ENCODE results near the gene FAM174B.

Gene FAM174B

GRCh38 chr15:92643849-92644815, 11.4 kb downstream of the FAM174B start:
- no peak overlapping the region for H3K4me3 ChIP-seq (ENCODE audit: low read depth, low read length)
- TF ChIP-seq CTCF (IDR thresholded peaks at IDR 0.05; ENCODE audit: low read depth, low read length), result no peak

DNA sequence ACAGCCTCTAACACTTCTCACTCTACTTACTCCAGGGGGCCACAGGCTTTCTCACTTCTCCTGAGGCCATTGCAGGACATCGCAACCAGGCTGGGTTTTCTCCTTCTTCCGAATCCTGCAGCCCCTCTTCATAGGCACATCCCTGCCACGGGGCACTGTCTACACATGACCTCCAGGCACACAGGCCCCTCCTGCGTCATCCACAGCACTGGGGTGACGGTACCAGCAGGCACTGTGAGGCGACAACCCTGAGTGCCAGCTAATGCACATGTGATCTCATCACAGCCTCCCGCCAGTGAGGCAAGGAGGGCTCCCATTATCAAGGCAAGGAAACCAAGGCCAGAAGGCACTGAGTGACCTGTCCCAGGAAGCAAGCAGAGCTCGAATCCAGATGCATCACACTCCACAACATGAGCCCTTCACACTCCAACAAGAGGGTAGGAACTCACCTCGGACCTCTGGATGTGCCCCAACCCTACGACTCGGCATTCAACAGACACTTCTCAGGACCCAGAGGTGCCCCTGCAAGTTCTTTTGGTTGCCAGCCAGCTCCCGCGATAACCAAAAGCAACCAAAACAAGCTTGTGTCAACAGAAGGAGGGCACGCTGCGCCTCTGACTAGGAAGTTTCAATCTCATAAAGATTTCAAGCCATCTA, 16.7 kb downstream of the FAM174B start:
- TF ChIP-seq CTCF (IDR thresholded peaks at IDR 0.05; ENCODE audit: low read depth, low read length), result no peak
- no peak overlapping the region for H3K4me3 ChIP-seq (ENCODE audit: low read depth, low read length)

- H3K4me3 ChIP-seq (ENCODE audit: low read depth, low read length), result no peak overlapping the region
- no peak for TF ChIP-seq CTCF (IDR thresholded peaks at IDR 0.05; ENCODE audit: low read depth, low read length)
Observed at GRCh38 chr15:92638291-92638708, 17.3 kb downstream of the FAM174B start.

DNA sequence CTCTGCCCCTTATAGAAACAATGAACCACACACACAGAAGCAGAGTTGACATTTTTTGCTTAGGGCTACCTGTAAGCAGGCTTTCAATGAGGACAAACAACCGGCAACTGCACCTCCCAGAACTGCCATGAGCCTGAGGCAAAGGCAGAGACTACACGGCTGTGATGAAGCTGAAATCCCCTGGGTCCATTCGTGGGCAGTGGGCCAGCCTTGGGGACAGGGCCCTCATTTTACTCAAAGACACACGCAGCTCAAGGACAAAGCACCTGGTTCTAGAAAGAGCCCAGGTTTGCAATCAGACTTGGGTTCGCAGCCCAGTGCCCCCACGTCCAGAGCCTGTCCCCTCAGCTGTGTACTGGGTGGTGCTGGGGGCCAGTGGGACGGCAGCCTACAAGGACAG, 17.9 kb downstream of the FAM174B start:
- TF ChIP-seq CTCF (IDR thresholded peaks at IDR 0.05; ENCODE audit: low read depth, low read length), result no peak

DNA sequence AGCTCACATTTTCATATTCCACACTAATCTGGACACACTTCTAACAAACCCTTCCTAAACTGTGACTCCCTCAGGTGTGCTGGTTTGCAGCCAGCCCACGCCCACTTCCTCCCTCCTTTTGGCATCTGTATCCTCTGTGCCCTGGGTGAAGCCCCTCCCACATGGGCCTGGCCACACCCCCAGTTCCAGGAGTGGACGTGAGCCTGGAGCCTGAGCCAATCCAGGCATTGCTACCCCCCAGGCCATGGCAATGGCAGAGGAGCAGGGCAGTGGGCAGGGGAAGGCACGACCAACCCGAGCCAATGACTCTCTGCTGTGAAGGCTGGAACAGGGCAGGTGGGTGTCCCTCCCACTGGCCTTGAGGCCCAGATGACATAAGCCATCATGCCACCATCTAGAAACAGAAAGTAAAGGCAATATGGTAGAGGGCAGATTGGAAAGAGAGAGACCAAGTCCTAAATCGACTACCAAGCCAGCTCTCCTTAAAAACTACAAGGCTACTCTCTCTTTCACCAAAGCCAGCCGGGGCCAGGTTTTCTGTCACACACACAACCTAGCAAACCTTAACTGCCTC, 18.6 kb downstream of the FAM174B start:
- TF ChIP-seq CTCF (IDR thresholded peaks at IDR 0.05; ENCODE audit: low read depth, low read length), result no peak
- H3K4me3 ChIP-seq (ENCODE audit: low read depth, low read length), result no peak overlapping the region

More for the DNA sequence above, 17.9 kb downstream of the FAM174B start:
- no peak overlapping the region for H3K4me3 ChIP-seq (ENCODE audit: low read depth, low read length)

- no peak for TF ChIP-seq CTCF (IDR thresholded peaks at IDR 0.05; ENCODE audit: low read depth, low read length)
- no peak overlapping the region for H3K4me3 ChIP-seq (ENCODE audit: low read depth, low read length)
Observed at GRCh38 chr15:92636401-92636907, 19.1 kb downstream of the FAM174B start.
